ENCODE data around the gene SPARCL1.

Gene SPARCL1

DNA sequence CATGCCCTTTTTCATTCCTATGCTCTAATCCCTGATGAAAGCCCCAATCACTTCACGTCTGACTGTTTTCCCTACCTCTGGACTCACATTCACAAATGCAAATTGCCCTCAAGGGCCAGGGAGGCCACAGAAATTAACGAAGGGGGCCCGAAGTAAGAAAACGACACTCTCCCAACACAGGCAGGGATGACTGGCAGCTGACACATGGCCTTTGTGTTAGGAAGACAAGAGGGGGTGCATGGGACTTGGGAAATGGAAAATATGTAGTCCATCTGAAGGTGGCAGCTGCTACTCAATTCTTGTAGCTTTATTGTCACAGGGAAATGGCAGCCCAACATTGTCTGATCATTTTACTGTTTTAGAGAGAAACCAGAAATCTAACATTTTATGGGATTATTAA lies 12.3 kb upstream of the SPARCL1 start:
- no peak for DNase-seq

- no peak for DNase-seq
Observed at GRCh38 chr4:87540146-87541058, 11.2 kb upstream of the SPARCL1 start.

- no peak for DNase-seq
Observed at GRCh38 chr4:87532907-87533306, 3.7 kb upstream of the SPARCL1 start.

DNA sequence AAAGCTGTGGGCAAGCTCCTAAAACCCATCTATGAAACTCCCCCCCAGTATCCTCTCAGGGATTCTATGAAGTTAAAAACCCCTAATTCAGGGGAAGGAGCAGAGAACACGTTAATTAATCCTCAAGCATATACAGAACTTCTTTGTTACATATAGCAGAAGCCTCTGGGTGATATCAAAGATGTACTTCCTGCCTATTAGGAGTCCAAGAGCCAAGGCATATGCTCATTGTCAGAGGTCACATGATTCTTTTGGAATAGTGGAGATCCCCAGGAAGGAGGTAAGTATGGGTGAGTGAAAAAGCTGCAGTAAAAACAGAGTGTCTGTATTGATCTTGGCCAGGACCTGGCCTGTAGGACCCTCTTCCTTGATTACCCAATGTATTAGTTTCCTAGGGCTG lies 2.9 kb upstream of the SPARCL1 start:
- DNase-seq: no peak

DNA sequence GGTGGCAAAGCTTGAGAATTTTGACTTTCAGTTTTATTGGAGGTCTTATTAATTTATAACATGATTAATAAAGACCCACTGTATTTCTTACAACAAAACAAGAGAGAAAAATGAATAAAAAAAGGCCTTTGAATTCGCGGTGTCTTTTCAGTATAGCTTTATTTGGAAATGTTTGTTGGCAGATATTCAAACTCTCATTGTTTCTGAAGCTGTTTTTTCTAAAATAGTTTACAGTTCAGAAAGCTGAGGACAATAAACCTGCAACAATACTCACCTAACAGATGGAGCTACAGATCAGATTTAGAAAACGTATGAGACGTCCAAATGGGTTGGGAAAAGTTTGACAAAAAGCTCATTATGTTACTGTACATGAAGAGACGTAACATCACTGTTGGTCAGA lies 2.4 kb upstream of the SPARCL1 start:
- no peak for DNase-seq

DNA sequence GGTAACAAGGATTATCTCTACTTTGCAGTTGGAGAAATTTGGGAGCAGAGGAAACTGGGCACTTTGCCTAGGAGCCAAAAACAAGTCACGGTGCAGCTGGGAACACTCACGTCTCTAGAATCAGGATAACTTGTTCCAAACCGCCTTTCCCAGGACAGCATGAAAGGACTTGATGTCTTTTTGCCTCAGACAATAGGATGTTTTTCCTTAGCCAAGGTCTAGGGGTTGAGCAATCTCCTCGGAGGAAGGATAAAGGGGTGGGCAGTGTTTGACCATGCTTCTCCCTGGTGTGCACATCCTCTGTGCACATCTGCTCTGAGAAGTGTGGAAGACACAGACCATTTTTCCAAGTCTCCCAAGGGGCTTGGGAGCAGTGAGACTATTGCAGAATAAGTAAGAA lies 1.7 kb upstream of the SPARCL1 start:
- no peak for DNase-seq

DNA sequence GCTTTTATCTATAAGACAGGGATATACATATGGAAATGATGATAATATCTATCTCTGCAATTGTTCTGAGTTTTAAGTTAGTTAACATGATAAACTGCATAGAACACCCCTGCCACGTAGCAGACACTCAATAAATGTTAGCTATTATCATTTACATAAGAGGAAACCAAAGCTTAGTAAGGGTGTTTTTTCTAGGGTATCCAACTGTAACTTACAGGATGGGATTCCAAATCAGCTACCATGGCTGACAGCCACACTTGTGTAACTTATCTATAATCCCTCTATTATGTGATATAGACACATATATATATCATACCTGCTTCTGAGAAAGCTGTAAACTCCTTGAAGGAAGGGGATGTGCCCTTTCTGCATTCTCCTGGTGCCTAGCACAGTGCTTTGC lies 1.1 kb upstream of the SPARCL1 start:
- no peak for DNase-seq

DNA sequence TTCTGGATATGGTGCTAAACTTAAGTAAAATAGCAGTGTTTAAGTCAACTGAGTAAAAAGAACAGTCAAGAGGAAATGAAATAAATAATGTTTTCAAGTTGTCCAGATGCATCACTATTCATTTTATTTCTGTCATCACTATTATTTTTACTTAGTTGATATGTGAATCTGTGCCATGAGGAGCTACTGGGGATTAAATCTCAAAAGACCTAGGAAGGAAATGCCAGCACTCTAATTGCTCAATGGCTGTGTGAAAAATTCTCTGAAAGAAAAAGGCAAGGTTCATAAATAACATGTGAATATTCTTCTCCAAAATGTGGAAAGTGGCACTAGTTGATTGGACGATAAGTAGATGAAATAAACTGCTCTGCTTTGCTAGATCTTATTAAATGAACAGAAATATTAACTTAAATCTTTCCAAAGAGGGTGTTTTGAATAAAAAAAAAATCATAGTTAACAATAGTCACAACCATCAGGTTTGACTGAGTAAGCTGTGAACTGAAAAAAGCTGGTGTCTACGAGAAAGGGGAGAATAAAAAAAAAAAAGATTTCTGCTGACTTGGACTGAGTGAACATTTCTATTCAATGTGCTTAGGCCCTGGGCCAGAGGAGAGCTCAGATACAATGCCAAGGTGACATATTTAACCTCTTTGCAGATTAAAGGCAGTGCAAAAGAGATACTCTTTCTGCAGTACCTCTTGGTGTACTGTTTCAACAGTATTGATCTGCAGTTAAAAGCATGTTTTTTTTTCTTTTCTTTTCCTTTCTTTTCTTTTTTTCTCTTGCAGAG lies 1.6 kb downstream of the SPARCL1 start:
- DNase-seq: no peak

DNA sequence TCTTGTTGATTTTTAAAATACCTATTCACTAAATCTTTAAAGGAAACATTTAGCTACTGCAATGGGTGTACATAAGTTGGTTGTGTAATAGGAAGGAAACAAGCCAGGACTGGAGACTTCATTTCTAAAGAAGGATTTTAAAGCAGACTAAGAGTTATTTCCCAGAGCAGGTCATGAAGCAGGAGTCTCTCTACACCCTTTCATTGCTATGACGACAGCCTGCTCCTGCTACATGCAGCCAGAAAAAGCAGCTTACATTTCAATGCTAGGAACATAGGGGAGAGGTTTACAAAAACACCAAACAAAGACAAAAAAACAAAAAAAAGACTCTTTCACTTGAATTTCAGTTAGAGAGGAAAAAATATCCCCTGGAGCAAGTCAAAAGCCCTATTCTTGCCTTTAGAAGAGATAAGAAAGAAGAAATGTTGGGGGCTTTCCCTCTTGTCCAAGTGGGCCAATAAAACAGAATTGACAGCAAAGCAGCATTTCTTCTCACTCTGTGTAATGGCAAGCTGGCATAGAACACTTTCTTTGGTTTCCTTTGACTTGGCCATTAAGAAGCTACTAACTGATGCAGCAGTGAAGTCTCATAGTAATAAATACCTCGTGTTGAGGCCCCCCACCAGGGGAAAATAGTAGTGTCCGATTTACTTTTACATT lies 3.4 kb downstream of the SPARCL1 start:
- no peak for DNase-seq

DNA sequence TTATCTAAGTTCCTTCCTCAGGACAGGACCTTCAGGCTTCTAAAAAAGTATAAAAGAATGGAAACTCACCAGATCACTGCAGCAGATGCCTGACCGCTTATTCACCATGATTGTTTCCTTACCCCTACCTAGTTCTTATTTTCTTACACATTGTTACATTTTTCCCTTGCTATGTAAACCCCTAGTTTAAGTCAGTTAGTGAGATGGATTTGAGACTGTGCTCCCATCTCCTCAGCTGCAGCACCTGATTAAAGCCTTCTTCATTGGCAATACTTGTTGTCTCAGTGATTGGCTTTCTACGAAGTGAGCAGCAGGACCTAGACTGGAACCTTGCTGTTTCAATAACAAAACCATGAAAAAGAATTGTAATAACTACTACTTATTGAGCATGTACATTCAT lies 4.7 kb downstream of the SPARCL1 start:
- DNase-seq: no peak

- no peak for DNase-seq
Observed at GRCh38 chr4:87523307-87523706, 5.9 kb downstream of the SPARCL1 start.

- DNase-seq: no peak
Observed at GRCh38 chr4:87521757-87522374, 7.3 kb downstream of the SPARCL1 start.

DNA sequence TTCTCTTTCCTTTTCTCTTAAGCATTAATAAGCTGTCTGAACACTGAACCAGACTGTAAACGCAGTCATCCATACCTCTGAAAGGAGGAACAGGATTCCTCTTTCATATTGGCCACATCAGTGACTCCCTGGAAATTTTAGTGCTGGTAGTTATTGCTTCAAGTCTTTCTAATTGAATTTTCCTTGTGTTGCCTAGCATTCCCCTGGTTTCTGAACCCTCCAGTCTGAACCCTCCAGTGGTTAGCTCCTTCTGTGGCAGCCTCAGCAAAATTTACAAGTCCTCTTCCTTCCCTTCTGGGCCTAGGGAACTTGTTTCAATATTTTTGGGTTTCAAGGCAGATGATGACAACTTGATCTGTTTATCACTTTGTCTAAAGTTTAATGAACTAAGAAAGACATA lies 7.9 kb downstream of the SPARCL1 start:
- DNase-seq: no peak

DNA sequence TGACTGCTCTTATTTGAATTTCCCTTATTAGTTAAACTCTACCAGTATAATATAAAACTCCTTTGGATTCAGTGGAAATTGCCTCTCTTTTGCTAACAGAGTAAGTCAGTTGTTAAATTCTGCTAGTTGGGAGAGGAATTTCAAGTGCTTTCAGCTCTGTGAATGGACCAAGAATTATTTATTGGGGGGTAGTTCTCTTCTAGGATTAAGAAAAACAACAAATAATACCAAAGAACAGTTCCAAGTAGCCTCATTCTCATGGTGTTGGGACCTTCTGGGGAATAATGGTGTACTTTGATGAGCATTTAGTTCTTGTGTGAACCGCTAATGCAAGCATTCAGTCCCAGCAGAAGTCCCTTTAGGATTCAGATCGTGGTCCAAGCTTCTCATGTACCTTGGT lies 11.6 kb downstream of the SPARCL1 start:
- DNase-seq: no peak

GRCh38 chr4:87516683-87517082 lies 12.5 kb downstream of the SPARCL1 start:
- DNase-seq: no peak

DNA sequence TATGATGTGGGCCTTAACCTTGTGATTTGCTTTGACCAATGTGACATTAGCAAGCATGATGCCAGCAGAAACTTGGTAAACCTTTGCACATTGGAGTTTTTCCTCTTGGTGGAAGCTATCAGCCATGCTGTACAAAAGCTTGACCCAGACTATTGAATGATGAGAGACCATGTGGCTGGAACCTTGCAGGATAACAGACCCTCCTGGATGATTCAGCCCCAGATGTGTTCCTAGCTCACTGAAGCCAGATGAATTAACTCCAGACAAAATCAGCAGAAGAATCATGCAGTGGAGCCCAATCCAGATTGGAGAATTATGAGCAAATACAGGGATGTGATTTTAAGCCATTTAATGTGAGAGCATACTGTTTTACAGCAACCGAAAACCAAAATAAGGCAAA lies 16.8 kb downstream of the SPARCL1 start:
- DNase-seq: no peak

DNA sequence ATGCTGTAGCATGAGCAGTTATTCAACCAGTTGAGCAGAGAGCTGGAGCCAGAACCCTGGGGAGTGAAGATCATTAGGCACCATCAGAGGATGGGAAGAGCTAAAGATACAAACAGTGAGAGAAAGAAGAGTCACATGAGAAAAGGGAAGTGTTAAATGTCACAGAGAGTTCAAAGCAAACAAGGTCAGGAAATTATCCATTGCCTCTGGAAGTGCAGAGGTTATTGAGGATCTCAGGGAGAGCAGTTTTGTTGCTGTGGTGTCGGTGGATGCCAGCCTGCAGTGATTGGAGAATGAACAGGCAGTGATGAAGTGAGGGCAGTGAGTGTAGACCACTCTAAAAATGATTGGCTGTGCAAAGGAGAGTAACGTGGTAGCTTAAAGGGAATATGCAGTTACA lies 17.7 kb downstream of the SPARCL1 start:
- no peak for DNase-seq

DNA sequence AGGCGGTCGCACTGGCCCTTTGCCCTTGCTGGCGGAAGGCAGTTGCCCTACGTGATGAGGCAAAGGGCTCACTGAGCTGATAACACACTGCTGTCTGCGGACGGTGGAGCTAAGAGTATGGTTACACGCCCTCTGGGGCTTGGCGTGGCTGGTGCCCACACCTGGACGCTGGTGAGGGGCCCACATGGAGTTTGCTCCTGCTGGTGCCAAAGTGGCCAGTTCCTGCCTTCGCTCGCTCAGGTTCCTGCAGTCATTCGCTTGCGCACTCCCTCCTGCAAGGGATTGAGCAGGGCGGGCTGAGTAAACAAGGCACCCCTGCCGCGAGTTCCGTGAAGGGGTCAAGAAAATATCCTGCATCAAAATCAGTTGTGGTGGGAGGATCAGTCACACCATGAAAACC lies 18.4 kb downstream of the SPARCL1 start:
- no peak for DNase-seq

DNA sequence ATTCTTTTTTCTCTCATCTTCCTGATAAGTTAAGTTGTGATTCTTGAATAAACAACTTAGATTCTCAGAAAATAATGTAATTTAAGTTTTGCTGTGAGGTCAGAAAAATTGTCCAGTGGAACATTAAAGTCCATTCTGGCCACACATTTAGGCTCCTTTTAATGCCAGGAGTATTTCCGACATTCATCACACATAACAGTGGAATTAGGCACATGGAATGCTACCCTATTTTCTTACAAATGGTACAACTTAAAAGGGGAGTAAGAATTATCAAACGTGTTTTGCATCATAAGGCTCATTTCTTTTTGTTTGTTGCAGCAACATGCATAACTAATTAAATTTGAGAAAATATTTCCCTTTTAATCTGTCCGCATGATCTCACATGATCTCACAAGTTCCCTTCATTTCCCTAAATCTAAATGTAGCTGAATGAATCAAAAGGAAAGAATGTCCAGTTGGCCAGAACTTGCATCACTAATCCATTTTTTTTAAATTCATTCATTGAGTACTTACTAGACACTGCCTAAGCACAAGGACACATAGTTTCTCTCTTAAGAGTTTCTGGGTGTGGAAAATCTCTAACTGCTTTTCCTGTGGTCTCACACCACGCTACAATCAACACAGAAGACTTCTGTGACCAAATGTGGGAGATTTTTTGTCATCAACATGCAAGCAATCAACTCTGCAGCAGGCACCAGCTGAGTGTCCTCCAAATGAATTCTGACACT lies 22.0 kb downstream of the SPARCL1 start:
- DNase-seq: no peak

- DNase-seq: no peak
Observed at GRCh38 chr4:87505862-87506261, 23.3 kb downstream of the SPARCL1 start.

DNA sequence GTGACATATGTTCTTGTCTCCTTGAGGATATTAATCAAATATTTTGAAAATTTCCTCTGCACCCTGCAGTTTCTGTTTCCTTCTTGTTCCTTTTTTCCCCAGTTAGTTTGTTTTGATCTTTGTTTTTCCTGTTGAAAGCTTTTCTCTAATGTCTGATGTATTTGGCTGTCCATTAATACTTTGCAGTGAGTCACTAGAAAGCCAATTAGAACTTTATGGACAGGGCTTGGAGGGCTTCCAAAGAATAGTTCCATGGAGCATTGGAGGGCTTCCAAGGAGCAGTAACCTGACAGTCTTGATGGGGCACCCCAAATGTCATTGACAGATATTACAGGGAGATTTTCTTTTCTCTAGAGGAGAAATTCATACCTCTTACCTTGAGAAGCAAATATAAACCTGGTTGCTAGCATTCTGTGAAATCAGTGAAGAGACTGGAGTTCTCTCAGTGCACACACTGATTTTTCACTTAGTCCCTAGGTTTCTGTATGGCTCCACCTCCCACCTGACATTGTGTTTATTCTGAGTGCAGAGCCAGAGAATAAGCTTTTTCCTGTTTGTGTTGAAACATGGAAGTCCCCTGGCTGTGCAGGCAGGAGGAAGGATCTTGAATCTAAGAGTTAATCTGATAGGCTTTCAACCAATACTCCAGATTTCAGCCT lies 26.5 kb downstream of the SPARCL1 start:
- no peak for DNase-seq

DNA sequence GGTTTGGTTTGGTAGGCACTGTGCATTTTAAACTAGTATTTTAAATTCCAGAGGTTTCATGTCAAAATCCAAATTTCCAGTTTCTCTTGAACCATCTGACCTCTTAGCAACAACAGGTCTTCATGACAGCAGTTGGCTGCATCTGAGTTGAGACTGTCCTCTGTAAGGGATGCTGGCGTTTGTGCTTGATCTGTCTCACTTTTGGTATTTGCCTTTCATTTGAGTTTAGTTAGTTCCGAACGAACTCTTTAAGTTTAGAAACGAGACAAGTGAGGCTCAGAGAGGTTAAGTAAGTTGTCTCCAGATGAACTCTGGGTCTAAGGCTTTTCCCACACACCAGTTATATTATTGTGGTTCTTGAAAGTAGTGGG lies 29.1 kb downstream of the SPARCL1 start:
- no peak for DNase-seq
